ENCODE measurements around the gene NTM.

Gene NTM

GRCh38 chr11:132112846-132113245 lies 742.4 kb downstream of the NTM start:
- no peak for DNase-seq (ENCODE audit: extremely low read depth, low read depth)
- TF ChIP-seq, protein P1, sequence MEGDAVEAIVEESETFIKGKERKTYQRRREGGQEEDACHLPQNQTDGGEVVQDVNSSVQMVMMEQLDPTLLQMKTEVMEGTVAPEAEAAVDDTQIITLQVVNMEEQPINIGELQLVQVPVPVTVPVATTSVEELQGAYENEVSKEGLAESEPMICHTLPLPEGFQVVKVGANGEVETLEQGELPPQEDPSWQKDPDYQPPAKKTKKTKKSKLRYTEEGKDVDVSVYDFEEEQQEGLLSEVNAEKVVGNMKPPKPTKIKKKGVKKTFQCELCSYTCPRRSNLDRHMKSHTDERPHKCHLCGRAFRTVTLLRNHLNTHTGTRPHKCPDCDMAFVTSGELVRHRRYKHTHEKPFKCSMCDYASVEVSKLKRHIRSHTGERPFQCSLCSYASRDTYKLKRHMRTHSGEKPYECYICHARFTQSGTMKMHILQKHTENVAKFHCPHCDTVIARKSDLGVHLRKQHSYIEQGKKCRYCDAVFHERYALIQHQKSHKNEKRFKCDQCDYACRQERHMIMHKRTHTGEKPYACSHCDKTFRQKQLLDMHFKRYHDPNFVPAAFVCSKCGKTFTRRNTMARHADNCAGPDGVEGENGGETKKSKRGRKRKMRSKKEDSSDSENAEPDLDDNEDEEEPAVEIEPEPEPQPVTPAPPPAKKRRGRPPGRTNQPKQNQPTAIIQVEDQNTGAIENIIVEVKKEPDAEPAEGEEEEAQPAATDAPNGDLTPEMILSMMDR (IDR thresholded peaks at IDR 0.05; ENCODE audit: low read depth, low read length): no peak

DNA sequence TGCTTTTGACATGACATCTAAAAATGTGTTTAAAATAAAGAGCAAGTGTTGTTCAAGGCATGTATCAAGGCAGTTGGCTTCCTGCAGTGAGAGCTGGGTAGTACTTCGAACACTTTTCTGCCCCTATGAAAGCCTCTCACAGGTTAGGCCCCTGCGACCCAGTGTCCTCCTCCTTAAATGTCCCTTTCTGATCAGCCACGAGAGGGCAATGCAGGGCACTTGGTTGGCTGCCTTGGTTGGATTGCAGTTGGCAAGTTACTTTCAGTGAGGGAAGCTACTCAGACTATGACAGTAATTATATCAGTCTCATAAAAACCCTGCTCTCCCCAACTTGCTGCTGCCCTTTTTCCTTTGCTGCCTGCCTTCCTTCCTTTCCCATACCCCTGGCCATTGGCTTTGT lies 743.8 kb downstream of the NTM start:
- DNase-seq (ENCODE audit: extremely low read depth, low read depth): no peak
- TF ChIP-seq, protein P1 (IDR thresholded peaks at IDR 0.05; ENCODE audit: low read depth, low read length): peak; percentile 42

DNA sequence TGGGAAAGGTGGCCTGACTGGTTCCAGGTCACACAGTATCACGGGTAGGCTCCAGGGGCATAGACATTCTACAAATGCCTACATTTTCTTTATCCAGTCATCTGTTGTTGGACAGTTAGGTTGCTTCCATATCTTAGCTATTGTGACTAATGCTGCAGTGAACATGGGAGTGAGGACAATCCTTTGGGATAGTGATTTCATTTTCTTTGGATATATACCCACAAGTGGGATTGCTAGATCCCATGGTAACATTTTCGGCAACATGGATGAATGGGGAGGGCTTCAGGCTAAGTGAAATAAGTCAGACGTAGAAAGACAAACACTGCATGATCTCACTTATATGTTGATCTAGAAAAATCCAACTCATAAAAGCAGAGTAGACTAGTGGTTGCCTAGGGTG lies 744.3 kb downstream of the NTM start:
- DNase-seq (ENCODE audit: extremely low read depth, low read depth): no peak
- TF ChIP-seq, protein P1 (IDR thresholded peaks at IDR 0.05; ENCODE audit: low read depth, low read length): no peak

DNA sequence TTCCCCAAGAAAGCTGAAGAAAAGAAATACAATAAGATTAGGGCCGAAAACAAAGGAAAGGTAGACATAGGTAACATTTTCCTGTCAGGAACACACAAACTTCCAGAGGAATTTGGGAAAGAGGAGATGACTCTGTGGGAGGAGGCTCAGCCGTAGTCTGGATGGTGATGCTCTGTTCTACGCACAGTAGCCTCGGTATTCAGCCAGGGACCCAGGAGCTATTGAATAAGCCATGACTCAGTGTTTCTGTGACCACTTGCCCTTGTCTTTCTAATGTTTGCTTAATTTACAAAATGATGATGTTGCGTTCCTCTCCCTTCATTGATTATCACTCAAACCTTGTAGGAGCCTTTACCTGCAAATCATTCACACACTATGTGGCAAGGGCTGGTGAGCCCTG lies 745.0 kb downstream of the NTM start:
- no peak for DNase-seq (ENCODE audit: extremely low read depth, low read depth)
- TF ChIP-seq, protein P1 (IDR thresholded peaks at IDR 0.05; ENCODE audit: low read depth, low read length): no peak

- TF ChIP-seq, protein P1 (IDR thresholded peaks at IDR 0.05; ENCODE audit: low read depth, low read length): no peak
- no peak for DNase-seq (ENCODE audit: extremely low read depth, low read depth)
Observed at GRCh38 chr11:132116516-132116915, 746.1 kb downstream of the NTM start.

DNA sequence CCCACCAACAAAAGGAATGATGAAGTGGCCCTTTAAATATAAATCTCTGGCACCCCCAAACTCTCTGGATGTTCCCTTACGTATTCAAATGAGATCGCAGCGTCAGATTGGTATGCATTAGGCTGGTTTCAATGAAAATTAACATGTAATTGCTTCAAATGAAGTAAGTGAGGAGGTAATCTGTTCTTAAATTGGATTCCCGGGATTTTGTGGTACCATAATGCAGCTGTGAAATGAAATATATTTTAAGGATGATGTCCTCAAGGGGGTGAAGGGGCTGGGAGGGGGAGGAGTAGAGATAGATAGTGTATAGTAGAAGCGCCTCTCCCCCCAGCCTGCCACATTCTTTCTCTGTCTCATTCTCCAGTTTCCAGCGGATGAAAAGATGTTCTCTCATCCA lies 748.2 kb downstream of the NTM start:
- TF ChIP-seq, protein P1 (IDR thresholded peaks at IDR 0.05; ENCODE audit: low read depth, low read length): no peak
- no peak for DNase-seq (ENCODE audit: extremely low read depth, low read depth)

GRCh38 chr11:132119573-132119972 lies 749.2 kb downstream of the NTM start:
- TF ChIP-seq, protein P1 (IDR thresholded peaks at IDR 0.05; ENCODE audit: low read depth, low read length): no peak
- no peak for DNase-seq (ENCODE audit: extremely low read depth, low read depth)

Data from AG09319 (cell line).